T-helper 9 cell (primary cell): ENCODE measurements around the gene PAH.

Experiments used
- DNase-seq: peaks from one replicate; pipeline ENCODE4 v3.0.0-alpha.2; 2020

Gene PAH

GRCh38 chr12:102950107-102950949 lies 33.3 kb upstream of the PAH start:
- no peak for DNase-seq

- peak; percentile 42 for DNase-seq
Observed at GRCh38 chr12:102948941-102949352, 31.9 kb upstream of the PAH start.

GRCh38 chr12:102946042-102946441 lies 29.0 kb upstream of the PAH start:
- no peak for DNase-seq

- DNase-seq: no peak
Observed at GRCh38 chr12:102939670-102940222, 22.7 kb upstream of the PAH start.

GRCh38 chr12:102939059-102939458 lies 22.0 kb upstream of the PAH start:
- DNase-seq: no peak

GRCh38 chr12:102933168-102933567 lies 16.1 kb upstream of the PAH start:
- DNase-seq: no peak

- no peak for DNase-seq
Observed at GRCh38 chr12:102927220-102927619, 10.2 kb upstream of the PAH start.

- no peak for DNase-seq
Observed at GRCh38 chr12:102921240-102921639, 4.2 kb upstream of the PAH start.

- DNase-seq: no peak
Observed at GRCh38 chr12:102920271-102920670, 3.2 kb upstream of the PAH start.

GRCh38 chr12:102918840-102919239 lies 1.8 kb upstream of the PAH start:
- DNase-seq: no peak

- no peak for DNase-seq
Observed at GRCh38 chr12:102916252-102917025, 605 bp downstream of the PAH start.

- no peak for DNase-seq
Observed at GRCh38 chr12:102913453-102914226, 3.4 kb downstream of the PAH start.

- DNase-seq: no peak
Observed at GRCh38 chr12:102912258-102912657, 4.8 kb downstream of the PAH start.

- no peak for DNase-seq
Observed at GRCh38 chr12:102911320-102911719, 5.7 kb downstream of the PAH start.

GRCh38 chr12:102910792-102911191 lies 6.3 kb downstream of the PAH start:
- DNase-seq: no peak

- DNase-seq: no peak
Observed at GRCh38 chr12:102910137-102910536, 6.9 kb downstream of the PAH start.

- DNase-seq: no peak
Observed at GRCh38 chr12:102907918-102908317, 9.1 kb downstream of the PAH start.

- no peak for DNase-seq
Observed at GRCh38 chr12:102905229-102905628, 11.8 kb downstream of the PAH start.

- DNase-seq: no peak
Observed at GRCh38 chr12:102903337-102904007, 13.6 kb downstream of the PAH start.

- no peak for DNase-seq
Observed at GRCh38 chr12:102902093-102902492, 15.0 kb downstream of the PAH start.

GRCh38 chr12:102900389-102900788 lies 16.7 kb downstream of the PAH start:
- no peak for DNase-seq

- DNase-seq: no peak
Observed at GRCh38 chr12:102896067-102896466, 21.0 kb downstream of the PAH start.
